ENCODE results near the gene MAGEA3.

The MAGEA3 gene

GRCh38 chrX:152738560-152738959, 40.0 kb downstream of the MAGEA3 start:
- POLR2A ChIA-PET, result no interaction called here

More at GRCh38 chrX:152738560-152738959, 40.0 kb downstream of the MAGEA3 start:
- TF ChIP-seq BHLHE40 (IDR thresholded peaks at IDR 0.05; ENCODE audit: borderline replicate concordance) (no peak), FOXM1 (IDR thresholded peaks at IDR 0.05; ENCODE audit: borderline replicate concordance) (no peak), ELF4 (IDR thresholded peaks at IDR 0.05) (no peak), NFRKB (IDR thresholded peaks at IDR 0.05) (no peak)
- TF ChIP-seq, protein P1, sequence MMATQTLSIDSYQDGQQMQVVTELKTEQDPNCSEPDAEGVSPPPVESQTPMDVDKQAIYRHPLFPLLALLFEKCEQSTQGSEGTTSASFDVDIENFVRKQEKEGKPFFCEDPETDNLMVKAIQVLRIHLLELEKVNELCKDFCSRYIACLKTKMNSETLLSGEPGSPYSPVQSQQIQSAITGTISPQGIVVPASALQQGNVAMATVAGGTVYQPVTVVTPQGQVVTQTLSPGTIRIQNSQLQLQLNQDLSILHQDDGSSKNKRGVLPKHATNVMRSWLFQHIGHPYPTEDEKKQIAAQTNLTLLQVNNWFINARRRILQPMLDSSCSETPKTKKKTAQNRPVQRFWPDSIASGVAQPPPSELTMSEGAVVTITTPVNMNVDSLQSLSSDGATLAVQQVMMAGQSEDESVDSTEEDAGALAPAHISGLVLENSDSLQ (IDR thresholded peaks at IDR 0.05), result no peak
- CTCF ChIA-PET, result no interaction called here
- DNase-seq (ENCODE audit: extremely low spot score), result no peak

All from HEK293T (cell line).